ENCODE measurements around the gene EYS.

Gene EYS

DNA sequence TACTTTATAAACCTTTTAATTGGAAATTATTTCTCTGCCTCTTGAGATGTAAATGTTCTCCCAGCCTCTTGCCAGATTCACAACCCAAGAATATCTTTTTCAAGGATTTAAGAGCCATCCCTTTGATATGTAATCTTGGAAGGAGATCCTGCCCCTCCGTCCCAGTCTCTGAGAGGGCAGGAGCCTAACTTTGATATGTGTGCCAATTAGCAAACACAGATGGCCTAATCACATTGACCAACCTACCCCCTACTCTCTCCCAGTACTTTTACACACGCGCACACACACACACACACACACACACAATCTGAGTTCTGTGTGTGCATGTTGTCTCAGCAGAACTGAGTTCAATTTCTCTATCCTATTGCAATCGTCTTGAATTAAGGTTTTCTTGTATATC, 1447.7 kb downstream of the EYS start:
- TF ChIP-seq MYC (IDR thresholded peaks at IDR 0.05; ENCODE audit: low read depth, low read length) = no peak
- no peak for TF ChIP-seq CTCF (IDR thresholded peaks at IDR 0.05; ENCODE audit: low read depth, low read length)
- no peak for TF ChIP-seq POLR2A (IDR thresholded peaks at IDR 0.05; ENCODE audit: extremely low read depth, insufficient read length)
- TF ChIP-seq, protein P1, sequence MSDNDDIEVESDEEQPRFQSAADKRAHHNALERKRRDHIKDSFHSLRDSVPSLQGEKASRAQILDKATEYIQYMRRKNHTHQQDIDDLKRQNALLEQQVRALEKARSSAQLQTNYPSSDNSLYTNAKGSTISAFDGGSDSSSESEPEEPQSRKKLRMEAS (IDR thresholded peaks at IDR 0.05; ENCODE audit: low read depth, low read length) = no peak
- no peak overlapping the region for H3K4me3 ChIP-seq (ENCODE audit: low read depth, low read length)
- no peak for DNase-seq (ENCODE audit: low read depth)

GRCh38 chr6:64258752-64259151, 1448.3 kb downstream of the EYS start:
- no peak overlapping the region for H3K4me3 ChIP-seq (ENCODE audit: low read depth, low read length)
- DNase-seq (ENCODE audit: low read depth) = no peak
- TF ChIP-seq POLR2A (IDR thresholded peaks at IDR 0.05; ENCODE audit: extremely low read depth, insufficient read length) (no peak), MYC (IDR thresholded peaks at IDR 0.05; ENCODE audit: low read depth, low read length) (no peak), CTCF (IDR thresholded peaks at IDR 0.05; ENCODE audit: low read depth, low read length) (no peak)
- TF ChIP-seq, protein P1 (IDR thresholded peaks at IDR 0.05; ENCODE audit: low read depth, low read length) = no peak

DNA sequence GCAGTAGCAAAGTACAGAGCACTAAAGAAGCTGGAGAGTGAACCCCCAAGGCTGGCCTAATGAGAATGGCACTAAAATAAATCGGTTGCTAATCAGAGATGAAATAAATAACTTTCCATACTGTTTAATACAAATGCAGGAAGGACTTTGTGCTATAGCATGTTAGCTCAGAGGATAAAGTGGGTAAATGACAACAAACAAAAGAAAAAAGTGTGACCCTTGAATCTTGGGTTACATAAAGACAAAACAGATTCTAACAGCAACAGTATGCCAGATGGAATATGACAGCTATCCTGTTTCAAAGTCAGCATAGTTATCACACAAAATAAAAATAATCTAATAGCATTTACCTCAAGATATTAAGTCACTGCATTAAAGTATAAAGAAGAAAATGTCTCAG, 1448.7 kb downstream of the EYS start:
- no peak overlapping the region for H3K4me3 ChIP-seq (ENCODE audit: low read depth, low read length)
- TF ChIP-seq CTCF (IDR thresholded peaks at IDR 0.05; ENCODE audit: low read depth, low read length) (no peak), POLR2A (IDR thresholded peaks at IDR 0.05; ENCODE audit: extremely low read depth, insufficient read length) (no peak)
- TF ChIP-seq, protein P1 (IDR thresholded peaks at IDR 0.05; ENCODE audit: low read depth, low read length) = no peak
- no peak for DNase-seq (ENCODE audit: low read depth)

DNA sequence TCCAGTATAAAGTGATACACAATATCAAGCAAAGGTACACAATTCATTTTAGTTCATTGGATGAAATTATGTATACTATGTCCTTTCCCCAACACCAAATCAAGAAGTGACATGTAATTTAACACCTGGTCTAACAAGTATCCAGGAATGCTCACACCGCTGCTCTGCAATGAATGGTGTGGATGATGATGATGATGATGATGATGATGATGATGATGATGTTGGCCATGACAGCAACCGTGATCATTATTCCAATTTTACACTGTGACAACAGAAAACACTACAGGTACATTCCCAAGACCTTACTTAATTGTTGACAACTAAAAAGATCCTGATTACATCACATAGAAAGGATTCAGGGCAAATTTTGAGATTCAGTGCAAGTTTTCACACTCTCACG, 1449.4 kb downstream of the EYS start:
- no peak for DNase-seq (ENCODE audit: low read depth)
- no peak overlapping the region for H3K4me3 ChIP-seq (ENCODE audit: low read depth, low read length)

DNA sequence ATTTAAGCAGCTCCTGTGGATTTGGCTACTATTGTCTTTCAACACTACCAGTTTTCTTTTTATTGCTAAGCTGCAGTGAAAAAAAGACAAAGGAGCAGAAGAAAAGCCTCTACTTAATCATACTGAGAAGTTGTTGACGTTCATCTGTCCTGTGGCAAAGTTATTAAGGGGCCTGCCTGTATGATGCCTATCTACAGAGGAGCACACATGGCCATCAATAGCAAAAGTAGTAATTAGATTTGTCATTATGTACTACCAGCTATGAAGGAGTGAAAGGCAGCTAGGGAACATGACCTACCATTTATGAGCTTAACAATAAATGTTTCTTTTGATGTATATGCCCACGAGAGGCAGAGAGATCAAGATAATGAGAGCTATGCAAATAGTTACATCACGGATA, 1450.5 kb downstream of the EYS start:
- DNase-seq (ENCODE audit: low read depth) = no peak
- no peak overlapping the region for H3K4me3 ChIP-seq (ENCODE audit: low read depth, low read length)
- TF ChIP-seq, protein P1 (IDR thresholded peaks at IDR 0.05; ENCODE audit: low read depth, low read length) = no peak
- no peak for TF ChIP-seq CTCF (IDR thresholded peaks at IDR 0.05; ENCODE audit: low read depth, low read length)
- no peak for TF ChIP-seq MYC (IDR thresholded peaks at IDR 0.05; ENCODE audit: low read depth, low read length)
- TF ChIP-seq POLR2A (IDR thresholded peaks at IDR 0.05; ENCODE audit: extremely low read depth, insufficient read length) = no peak

More for the DNA sequence above, 1449.4 kb downstream of the EYS start:
- no peak for TF ChIP-seq CTCF (IDR thresholded peaks at IDR 0.05; ENCODE audit: low read depth, low read length)
- no peak for TF ChIP-seq MYC (IDR thresholded peaks at IDR 0.05; ENCODE audit: low read depth, low read length)
- TF ChIP-seq, protein P1 (IDR thresholded peaks at IDR 0.05; ENCODE audit: low read depth, low read length) = no peak
- TF ChIP-seq POLR2A (IDR thresholded peaks at IDR 0.05; ENCODE audit: extremely low read depth, insufficient read length) = no peak

DNA sequence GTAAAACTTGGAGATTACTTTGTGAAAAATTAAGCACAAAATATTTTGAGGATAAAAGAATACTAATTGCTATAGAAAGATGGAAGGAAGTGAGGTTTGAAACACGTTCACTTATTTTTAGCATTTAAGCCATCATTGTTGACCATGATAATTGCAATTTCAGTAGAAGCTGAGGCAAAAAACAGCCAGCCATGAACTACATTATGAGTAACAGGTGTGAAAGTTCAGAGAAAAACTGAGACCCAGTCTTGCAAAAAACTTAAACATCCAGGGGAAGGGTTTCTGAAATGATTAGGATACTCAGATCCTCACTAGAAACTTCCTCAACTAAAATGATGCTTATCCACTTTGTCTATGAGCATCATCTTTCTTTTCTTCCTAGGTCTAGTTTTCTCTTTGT, 1452.0 kb downstream of the EYS start:
- no peak overlapping the region for H3K4me3 ChIP-seq (ENCODE audit: low read depth, low read length)
- DNase-seq (ENCODE audit: low read depth) = no peak
- TF ChIP-seq, protein P1 (IDR thresholded peaks at IDR 0.05; ENCODE audit: low read depth, low read length) = no peak
- TF ChIP-seq MYC (IDR thresholded peaks at IDR 0.05; ENCODE audit: low read depth, low read length) (no peak), CTCF (IDR thresholded peaks at IDR 0.05; ENCODE audit: low read depth, low read length) (no peak), POLR2A (IDR thresholded peaks at IDR 0.05; ENCODE audit: extremely low read depth, insufficient read length) (no peak)
